Karpas-422 (cell line): ENCODE results near the gene HTR2C. TPM values are rescaled to one million over a fixed set of nuclear protein-coding genes. Genes with fewer than 3 reads are reported as not detected.

Experiments used
- DNase-seq: peaks from one replicate; pipeline ENCODE4 v3.0.0-alpha.2; 2015
- H2AFZ ChIP-seq: fragments of 200-600 bp; sonication (generic); 2 replicates; pipeline ENCODE4 v1.6.1; 2014; ENCODE audit warnings: antibody characterized with exemption, low read length, mixed read lengths
- H3K27ac ChIP-seq: fragments of 200-600 bp; sonication (generic); 2 replicates; pipeline ENCODE4 v1.5.1; 2014; ENCODE audit warnings: mild to moderate bottlenecking, low read length, moderate library complexity
- H3K27me3 ChIP-seq: fragments of 200-600 bp; sonication (generic); 2 replicates; pipeline ENCODE4 v1.6.1; 2014; ENCODE audit warnings: low read length, mixed read lengths
- H3K36me3 ChIP-seq: fragments of 200-600 bp; sonication (generic); 2 replicates; pipeline ENCODE4 v1.6.1; 2014; ENCODE audit warnings: low read length, mixed read lengths; ENCODE audit not compliant: insufficient read depth
- H3K4me1 ChIP-seq: fragments of 200-600 bp; sonication (generic); 2 replicates; pipeline ENCODE4 v1.6.1; 2014; ENCODE audit warnings: mild to moderate bottlenecking, low read length, mixed read lengths
- H3K4me2 ChIP-seq: fragments of 200-600 bp; sonication (generic); 2 replicates; pipeline ENCODE4 v1.6.1; 2014; ENCODE audit warnings: low read length, low read depth, mild to moderate bottlenecking; ENCODE audit not compliant: poor library complexity, severe bottlenecking
- H3K4me3 ChIP-seq: fragments of 200-600 bp; sonication (generic); 2 replicates; pipeline ENCODE4 v1.5.1; 2014; ENCODE audit warnings: mild to moderate bottlenecking, antibody characterized with exemption, low read length, mixed read lengths
- H3K79me2 ChIP-seq: fragments of 200-600 bp; sonication (generic); 2 replicates; pipeline ENCODE4 v1.6.1; 2014; ENCODE audit warnings: mild to moderate bottlenecking, low read length, mixed read lengths
- H3K9ac ChIP-seq: fragments of 200-600 bp; sonication (generic); 2 replicates; pipeline ENCODE4 v1.6.0; 2014; ENCODE audit warnings: low read length
- H3K9me2 ChIP-seq: fragments of 200-600 bp; sonication (generic), shearing (Covaris generic); replicated peaks from 2 replicates; pipeline ENCODE4 v1.6.0; 2014; ENCODE audit warnings: mild to moderate bottlenecking, low read length, moderate library complexity; ENCODE audit not compliant: insufficient read depth
- H3K9me3 ChIP-seq: fragments of 300-700, 200-600 bp; sonication (generic); 2 replicates; pipeline ENCODE4 v1.6.1; 2014; ENCODE audit warnings: low read length, mixed read lengths
- H4K20me1 ChIP-seq: fragments of 200-600 bp; sonication (generic); 2 replicates; pipeline ENCODE4 v1.6.1; 2014; ENCODE audit warnings: mild to moderate bottlenecking, antibody characterized with exemption, low read length, low read depth; ENCODE audit not compliant: insufficient read depth
- total RNA-seq: library from RNA; depleted of rRNA; stranded (reverse); fragments of >200 nt; shearing (Covaris generic); gene quantifications from 2 replicates; pipeline ENCODE4 v1.2.3, GENCODE V29; 2014; ENCODE audit warnings: low replicate concordance

HTR2C gene
- total RNA-seq, 1 experiment from 2014 or later: not detected

DNA sequence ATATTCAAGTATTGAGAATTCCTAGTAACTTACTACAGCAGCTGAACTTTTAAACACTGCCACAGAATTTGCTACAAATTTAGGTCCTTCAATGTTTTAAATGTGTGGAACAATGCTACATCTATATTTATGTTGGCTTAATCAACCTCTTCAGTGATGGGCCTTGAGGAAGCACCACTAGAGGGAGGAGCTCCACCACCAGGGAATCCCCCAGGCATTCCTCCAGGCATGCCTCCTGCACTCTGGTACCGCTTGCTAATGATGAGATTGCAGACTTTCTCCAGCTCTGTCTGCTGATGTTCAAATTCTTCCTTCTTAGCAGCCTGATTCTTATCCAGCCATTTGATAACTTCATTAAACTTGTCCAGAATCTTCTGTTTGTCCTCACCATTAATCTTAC is 190.8 kb downstream of the HTR2C start:
- no peaks in the 10 kb centered on the region for H3K36me3 ChIP-seq
- H2AFZ ChIP-seq: no peak overlapping the region
- DNase-seq: no peak
- no peaks in the 10 kb centered on the region for H4K20me1 ChIP-seq
- H3K9me2 ChIP-seq: no peaks in the 10 kb centered on the region
- H3K27ac ChIP-seq: no peak overlapping the region
- H3K79me2 ChIP-seq: no peaks in the 10 kb centered on the region
- H3K9ac ChIP-seq: no peak overlapping the region
- H3K4me1 ChIP-seq: no peaks in the 10 kb centered on the region
- H3K4me3 ChIP-seq: no peak overlapping the region
- H3K9me3 ChIP-seq: no peaks in the 10 kb centered on the region
- H3K4me2 ChIP-seq: no peak overlapping the region
- no peaks in the 10 kb centered on the region for H3K27me3 ChIP-seq

DNA sequence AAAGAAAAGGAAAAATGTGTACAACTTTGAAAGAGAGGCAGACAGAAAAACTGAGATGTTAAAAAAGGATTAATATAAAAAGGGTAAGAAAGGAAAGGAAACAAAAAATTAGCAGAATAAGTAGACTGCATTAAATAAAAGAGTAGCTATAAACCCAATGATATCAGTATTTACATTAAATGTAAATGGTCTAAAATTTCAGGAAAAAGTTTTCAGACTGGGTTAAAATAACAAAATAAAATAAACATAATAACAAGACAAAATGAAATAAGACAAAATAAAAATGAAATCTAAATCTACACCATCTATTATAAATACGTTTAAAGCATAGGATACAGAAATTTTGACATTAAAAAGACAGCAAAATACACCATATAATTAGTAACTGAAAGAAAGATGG is 199.0 kb downstream of the HTR2C start:
- Histone ChIP-seq H3K9me2 (no peaks in the 10 kb centered on the region), H3K36me3 (no peaks in the 10 kb centered on the region), H4K20me1 (no peaks in the 10 kb centered on the region), H3K4me1 (no peaks in the 10 kb centered on the region), H2AFZ (no peak overlapping the region), H3K27ac (no peak overlapping the region), H3K9ac (no peak overlapping the region), H3K4me2 (no peak overlapping the region), H3K79me2 (no peaks in the 10 kb centered on the region), H3K9me3 (peaks cover 4% of the 10 kb centered on the region; the same call in 1 of the 2 replicates), H3K27me3 (no peaks in the 10 kb centered on the region), H3K4me3 (no peak overlapping the region)
- DNase-seq: no peak

DNA sequence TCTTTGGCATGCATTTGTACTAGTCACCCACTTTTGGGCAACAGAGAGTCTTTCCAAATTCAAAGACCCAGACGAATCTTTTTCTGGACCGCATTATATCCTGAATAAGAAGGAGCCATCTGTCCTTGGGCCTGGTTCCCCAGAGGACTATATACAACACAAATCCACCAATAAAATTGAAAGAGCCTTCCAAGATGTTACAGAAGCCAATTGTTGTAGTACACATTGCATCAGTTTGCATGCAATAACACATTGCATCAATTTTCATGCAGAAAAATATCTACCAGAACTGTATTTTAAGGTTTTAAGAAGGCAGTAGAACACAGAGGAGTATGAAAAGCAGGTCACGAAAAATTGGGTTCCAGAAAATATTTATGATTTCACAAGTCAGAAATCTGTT is 203.2 kb downstream of the HTR2C start:
- no peak overlapping the region for H3K4me2 ChIP-seq
- H4K20me1 ChIP-seq: no peaks in the 10 kb centered on the region
- no peak overlapping the region for H3K27ac ChIP-seq

DNA sequence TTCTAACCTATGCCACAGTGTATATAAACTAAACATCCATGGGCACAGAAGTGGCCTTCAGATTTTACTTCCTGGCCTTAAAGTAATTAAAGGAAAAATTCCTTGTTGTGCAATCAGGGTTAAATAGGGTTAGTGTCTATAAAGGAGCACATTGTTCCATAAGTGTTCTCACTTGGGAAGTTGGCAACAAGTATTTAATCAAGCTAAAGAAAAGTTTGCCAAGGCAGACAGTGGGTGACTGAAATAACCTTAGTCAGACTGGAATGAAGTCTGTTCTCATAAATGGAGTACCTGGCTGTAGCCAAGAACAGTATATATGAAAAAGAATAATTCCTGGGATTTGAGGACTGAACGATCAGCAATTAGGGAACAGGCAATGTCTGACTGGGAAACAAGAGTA is 213.6 kb downstream of the HTR2C start:
- H3K9me3 ChIP-seq: no peaks in the 10 kb centered on the region
- H3K36me3 ChIP-seq: no peaks in the 10 kb centered on the region
- no peak overlapping the region for H3K4me2 ChIP-seq
- no peak overlapping the region for H3K9ac ChIP-seq
- no peak overlapping the region for H3K27ac ChIP-seq
- H3K27me3 ChIP-seq: no peaks in the 10 kb centered on the region
- DNase-seq: no peak
- no peaks in the 10 kb centered on the region for H3K4me1 ChIP-seq
- no peak overlapping the region for H2AFZ ChIP-seq
- H3K9me2 ChIP-seq: 0 out of 2 replicates have a peak, but pooled peaks cover 5% of the 10 kb centered on the region
- H4K20me1 ChIP-seq: no peaks in the 10 kb centered on the region
- no peaks in the 10 kb centered on the region for H3K79me2 ChIP-seq
- H3K4me3 ChIP-seq: no peak overlapping the region

More for the DNA sequence above, 203.2 kb downstream of the HTR2C start:
- Histone ChIP-seq H3K27me3 (no peaks in the 10 kb centered on the region), H3K9me3 (peaks cover 4% of the 10 kb centered on the region; the same call in 1 of the 2 replicates), H3K9me2 (no peaks in the 10 kb centered on the region), H2AFZ (no peak overlapping the region), H3K9ac (no peak overlapping the region), H3K4me3 (no peak overlapping the region), H3K36me3 (no peaks in the 10 kb centered on the region), H3K79me2 (no peaks in the 10 kb centered on the region), H3K4me1 (no peaks in the 10 kb centered on the region)
- no peak for DNase-seq

DNA sequence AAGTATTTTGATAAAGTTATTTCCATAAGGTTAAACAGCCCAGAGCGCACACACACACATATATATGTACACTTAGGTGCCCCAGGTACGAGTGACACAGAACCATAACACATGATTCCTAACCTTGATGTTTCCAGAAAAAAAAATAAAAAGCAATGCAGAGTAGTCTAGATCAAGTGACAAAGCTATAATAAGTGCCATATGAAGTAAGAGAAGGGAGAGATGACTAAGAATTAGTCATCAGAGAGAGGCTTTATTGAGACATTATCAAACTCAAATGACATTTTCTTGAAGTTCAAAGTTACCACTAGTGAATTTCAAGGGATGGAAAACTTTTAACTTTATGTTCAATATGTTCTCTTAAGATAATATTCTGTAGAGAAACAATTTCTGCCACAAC is 215.0 kb downstream of the HTR2C start:
- H3K9ac ChIP-seq: no peak overlapping the region
- no peak overlapping the region for H3K4me2 ChIP-seq
- H3K79me2 ChIP-seq: no peaks in the 10 kb centered on the region
- no peak for DNase-seq
- no peaks in the 10 kb centered on the region for H3K9me2 ChIP-seq
- H3K4me1 ChIP-seq: no peaks in the 10 kb centered on the region
- H3K27me3 ChIP-seq: no peaks in the 10 kb centered on the region
- H4K20me1 ChIP-seq: no peaks in the 10 kb centered on the region
- no peak overlapping the region for H2AFZ ChIP-seq
- H3K4me3 ChIP-seq: no peak overlapping the region
- no peak overlapping the region for H3K27ac ChIP-seq
- no peaks in the 10 kb centered on the region for H3K9me3 ChIP-seq
- no peaks in the 10 kb centered on the region for H3K36me3 ChIP-seq

DNA sequence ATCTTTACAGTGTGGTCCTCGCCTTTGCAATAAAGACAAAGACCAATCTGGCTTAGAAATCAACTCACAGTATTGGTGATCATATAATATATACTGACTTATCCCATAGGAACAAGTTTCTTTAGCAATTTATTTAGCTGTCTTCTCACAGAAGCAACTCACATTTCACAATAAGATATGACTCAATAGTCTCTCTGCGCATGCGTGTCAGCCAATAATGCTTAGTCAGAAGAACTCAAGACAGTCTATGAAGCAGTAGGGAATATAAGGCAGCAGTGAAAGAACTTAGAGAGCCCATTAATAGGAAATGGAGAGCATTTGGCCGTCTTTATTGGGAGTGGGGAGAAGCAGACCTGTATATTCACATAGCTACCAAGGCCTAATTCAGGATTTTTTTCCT is 216.8 kb downstream of the HTR2C start:
- no peaks in the 10 kb centered on the region for H3K79me2 ChIP-seq
- no peaks in the 10 kb centered on the region for H3K4me1 ChIP-seq
- DNase-seq: no peak
- no peaks in the 10 kb centered on the region for H3K9me2 ChIP-seq
- H3K9me3 ChIP-seq: no peaks in the 10 kb centered on the region
- no peak overlapping the region for H3K9ac ChIP-seq
- H3K27ac ChIP-seq: no peak overlapping the region
- H3K27me3 ChIP-seq: no peaks in the 10 kb centered on the region
- no peak overlapping the region for H2AFZ ChIP-seq
- no peaks in the 10 kb centered on the region for H4K20me1 ChIP-seq
- no peaks in the 10 kb centered on the region for H3K36me3 ChIP-seq
- H3K4me3 ChIP-seq: no peak overlapping the region
- H3K4me2 ChIP-seq: no peak overlapping the region

DNA sequence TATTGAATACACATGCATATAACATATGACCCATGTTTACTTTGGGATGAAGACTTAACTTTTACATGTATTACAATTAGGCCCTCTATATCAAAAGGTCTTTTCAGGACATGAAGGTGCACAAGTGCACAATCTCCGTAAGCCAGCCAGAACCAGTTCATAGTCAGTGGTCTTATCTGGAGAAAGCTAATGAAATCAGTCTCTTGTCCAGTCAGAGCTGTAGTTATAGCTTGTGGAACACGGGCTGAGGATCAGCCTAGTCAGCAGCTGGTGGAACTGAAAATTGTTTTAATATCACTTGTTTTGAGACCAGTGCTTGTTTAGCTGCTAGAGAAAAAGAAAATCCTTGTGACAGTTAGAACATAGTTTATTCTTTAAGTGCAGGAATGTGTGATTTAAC is 235.6 kb downstream of the HTR2C start:
- Histone ChIP-seq H3K9me2 (no peaks in the 10 kb centered on the region), H3K4me3 (no peak overlapping the region), H3K4me1 (no peaks in the 10 kb centered on the region), H2AFZ (no peak overlapping the region), H3K4me2 (no peak overlapping the region), H3K79me2 (no peaks in the 10 kb centered on the region), H3K27me3 (no peaks in the 10 kb centered on the region), H3K36me3 (no peaks in the 10 kb centered on the region), H3K9me3 (no peaks in the 10 kb centered on the region), H3K9ac (no peak overlapping the region), H3K27ac (no peak overlapping the region), H4K20me1 (no peaks in the 10 kb centered on the region)
- no peak for DNase-seq

DNA sequence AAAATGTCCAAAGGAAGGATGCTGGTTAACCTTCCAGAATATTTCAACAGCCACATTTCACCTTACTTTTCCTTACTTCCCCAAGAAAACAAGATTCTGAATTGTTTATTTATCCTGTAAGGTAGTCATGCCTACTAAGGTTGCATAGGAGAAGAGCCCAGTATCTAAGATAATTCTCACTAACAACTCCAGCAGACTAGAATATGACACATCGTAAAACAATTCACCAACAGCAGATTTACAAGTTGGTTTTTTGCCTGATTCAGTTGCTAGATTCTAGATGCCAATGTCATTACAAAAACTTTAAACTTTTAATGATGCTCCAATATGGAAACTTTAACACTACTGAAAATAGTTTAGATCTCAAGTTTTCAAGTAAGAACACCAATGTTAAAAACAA is 257.2 kb downstream of the HTR2C start:
- Histone ChIP-seq H3K9me3 (no peaks in the 10 kb centered on the region), H3K4me2 (no peak overlapping the region), H3K79me2 (no peaks in the 10 kb centered on the region), H3K4me3 (no peak overlapping the region), H3K27me3 (no peaks in the 10 kb centered on the region), H3K27ac (no peak overlapping the region), H3K4me1 (no peaks in the 10 kb centered on the region), H3K9me2 (no peaks in the 10 kb centered on the region; the same call in 1 of the 2 replicates), H4K20me1 (no peaks in the 10 kb centered on the region), H3K9ac (no peak overlapping the region), H2AFZ (no peak overlapping the region), H3K36me3 (no peaks in the 10 kb centered on the region)
- DNase-seq: no peak

DNA sequence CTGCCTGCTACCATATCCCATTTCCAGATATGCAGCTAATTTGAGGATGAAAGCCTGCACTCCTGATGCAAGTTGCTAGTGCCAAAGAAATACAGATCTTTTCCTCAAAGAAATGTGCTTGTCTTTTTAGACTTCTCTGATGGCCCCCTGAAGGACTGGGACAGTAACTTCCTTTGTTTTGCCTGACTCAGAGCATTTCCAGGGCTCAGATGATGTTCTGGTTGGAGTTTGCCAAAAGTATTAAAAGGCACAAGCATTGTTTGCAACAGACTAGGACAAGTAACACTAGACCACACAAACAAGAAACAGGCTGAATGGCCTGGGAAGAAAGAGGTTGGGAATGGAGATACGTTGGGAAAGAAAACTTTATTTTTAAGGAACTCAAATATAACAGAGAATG is 258.3 kb downstream of the HTR2C start:
- no peaks in the 10 kb centered on the region for H3K4me1 ChIP-seq
- no peak overlapping the region for H3K27ac ChIP-seq
- H3K36me3 ChIP-seq: no peaks in the 10 kb centered on the region
- no peaks in the 10 kb centered on the region for H3K79me2 ChIP-seq
- H3K9me3 ChIP-seq: no peaks in the 10 kb centered on the region
- H3K9ac ChIP-seq: no peak overlapping the region
- H3K4me3 ChIP-seq: no peak overlapping the region
- no peak for DNase-seq
- no peak overlapping the region for H3K4me2 ChIP-seq
- no peaks in the 10 kb centered on the region for H3K27me3 ChIP-seq
- no peaks in the 10 kb centered on the region; the same call in 1 of the 2 replicates for H3K9me2 ChIP-seq
- no peaks in the 10 kb centered on the region for H4K20me1 ChIP-seq
- no peak overlapping the region for H2AFZ ChIP-seq
